GM21528 (cell line): ENCODE results near the gene CDK18.

Source experiments
- ATAC-seq: cut with Tn5 transposase; IDR thresholded peaks from one replicate; pipeline ENCODE4 v1.9.1; 2021; ENCODE audit warnings: mild to moderate bottlenecking, moderate library complexity; ENCODE audit not compliant: unreplicated experiment, low FRiP score

CDK18 gene

DNA sequence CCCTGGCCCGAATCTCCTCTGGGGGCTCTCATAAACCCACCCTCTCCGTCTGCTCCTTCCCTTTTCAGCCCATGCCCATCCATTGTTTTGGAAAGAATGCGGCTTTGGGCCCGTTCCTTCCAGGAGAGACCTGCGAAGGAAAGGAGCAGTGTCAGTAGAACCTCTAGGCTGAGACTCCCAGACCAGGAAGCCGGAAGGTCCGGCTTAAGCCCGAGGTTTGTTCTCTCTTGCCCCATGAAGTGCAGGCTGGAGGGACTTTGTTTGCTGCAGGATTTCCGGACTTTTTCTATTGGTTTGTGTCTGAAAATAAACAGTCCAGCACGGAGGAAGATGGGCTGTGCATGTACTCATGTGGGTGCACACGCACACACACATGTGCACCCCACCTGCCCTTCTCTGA lies 77.6 kb downstream of the CDK18 start:
- ATAC-seq: no peak
